ENCODE results near the gene EPM2AIP1. TPM values are rescaled to one million over a fixed set of nuclear protein-coding genes. Genes with fewer than 3 reads are reported as not detected.

Gene EPM2AIP1
- total and polyA plus RNA-seq, 9 of the 15 experiments (the other 6 are each of a cell fraction or from before 2014, with no cell fraction given): 6.7 to 44.8 (median 25.2) TPM

DNA sequence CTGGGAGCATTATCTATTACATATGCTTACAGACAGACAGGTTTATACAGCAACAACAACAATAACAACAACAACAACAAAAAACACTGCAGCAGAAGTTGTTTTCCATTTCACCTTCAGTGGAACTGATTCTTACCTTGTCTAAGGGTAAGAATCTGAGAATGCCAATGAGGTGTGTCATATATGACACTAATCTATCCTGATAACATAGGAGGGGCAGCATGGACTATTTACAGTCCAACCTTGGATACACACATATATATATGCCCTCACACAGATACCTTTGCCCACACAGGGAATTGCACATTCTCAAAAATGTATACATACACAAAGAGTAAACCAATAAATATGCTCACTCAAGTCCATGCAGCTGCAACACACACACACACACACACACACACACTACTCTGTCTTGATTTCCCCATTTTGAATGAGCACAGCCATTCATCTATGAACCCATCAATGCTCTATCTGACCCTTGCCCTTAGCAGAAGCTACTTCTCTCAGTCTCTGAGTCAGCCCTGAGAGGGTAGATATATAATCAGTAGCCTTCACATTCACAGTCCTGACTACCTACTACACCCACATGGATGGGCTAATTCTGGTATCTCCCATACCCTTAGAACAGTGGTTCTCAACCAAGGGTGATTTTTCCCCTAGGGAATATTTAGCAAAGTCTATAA lies 38.3 kb downstream of the EPM2AIP1 start (continued):
- TF ChIP-seq, protein P1, sequence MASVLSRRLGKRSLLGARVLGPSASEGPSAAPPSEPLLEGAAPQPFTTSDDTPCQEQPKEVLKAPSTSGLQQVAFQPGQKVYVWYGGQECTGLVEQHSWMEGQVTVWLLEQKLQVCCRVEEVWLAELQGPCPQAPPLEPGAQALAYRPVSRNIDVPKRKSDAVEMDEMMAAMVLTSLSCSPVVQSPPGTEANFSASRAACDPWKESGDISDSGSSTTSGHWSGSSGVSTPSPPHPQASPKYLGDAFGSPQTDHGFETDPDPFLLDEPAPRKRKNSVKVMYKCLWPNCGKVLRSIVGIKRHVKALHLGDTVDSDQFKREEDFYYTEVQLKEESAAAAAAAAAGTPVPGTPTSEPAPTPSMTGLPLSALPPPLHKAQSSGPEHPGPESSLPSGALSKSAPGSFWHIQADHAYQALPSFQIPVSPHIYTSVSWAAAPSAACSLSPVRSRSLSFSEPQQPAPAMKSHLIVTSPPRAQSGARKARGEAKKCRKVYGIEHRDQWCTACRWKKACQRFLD (CRISPR knock-in tag; IDR thresholded peaks at IDR 0.05): no peak; the same call in 1 of the 2 replicates
- TF ChIP-seq SRF (CRISPR knock-in tag; IDR thresholded peaks at IDR 0.05) (no peak), NCOA1 (IDR thresholded peaks at IDR 0.05; ENCODE audit: low read depth) (peak; percentile 44; the same call in 1 of the 2 replicates), CBX1 (IDR thresholded peaks at IDR 0.05; ENCODE audit: low read depth) (no peak), ZBED1 (IDR thresholded peaks at IDR 0.05) (no peak), EP300 (IDR thresholded peaks at IDR 0.05; ENCODE audit: low read length) (peak; percentile 65; the same call in 1 of the 2 replicates), CREB1 (IDR thresholded peaks at IDR 0.05) (peak; percentile 43; the same call in 1 of the 2 replicates), CREB1 (CRISPR knock-in tag; IDR thresholded peaks at IDR 0.05) (no peak), ZNF764 (CRISPR knock-in tag; IDR thresholded peaks at IDR 0.05; ENCODE audit: low read depth) (no peak), NELFE (IDR thresholded peaks at IDR 0.05; ENCODE audit: insufficient read depth, insufficient read length) (no peak), ZNF316 (IDR thresholded peaks at IDR 0.05) (no peak), NR2F6 (CRISPR knock-in tag; IDR thresholded peaks at IDR 0.05) (0 out of 2 replicates have a peak, but pooled peaks have one; percentile 48), ZC3H8 (IDR thresholded peaks at IDR 0.05) (no peak), ZNF311 (CRISPR knock-in tag; IDR thresholded peaks at IDR 0.05) (no peak), FOXK2 (conservative IDR thresholded peaks at IDR 0.05 in 1 of 2, IDR thresholded peaks at IDR 0.05 in 1 of 2; ENCODE audit: low read depth in 2 of 2) (no peak; a peak in 1 of 4 replicates), RBM34 (IDR thresholded peaks at IDR 0.05; ENCODE audit: borderline replicate concordance, insufficient read depth, low read length) (no peak), RHOXF2B (CRISPR knock-in tag; conservative IDR thresholded peaks at IDR 0.05) (no peak), MYNN (IDR thresholded peaks at IDR 0.05) (peak; percentile 65; the same call in 1 of the 2 replicates), MYNN (CRISPR knock-in tag; IDR thresholded peaks at IDR 0.05) (no peak), SMARCE1 (IDR thresholded peaks at IDR 0.05) (peak; percentile 78), ARID1B (IDR thresholded peaks at IDR 0.05) (peak; percentile 91), RBM39 (optimal IDR thresholded peaks at IDR 0.05; ENCODE audit: low read depth, low read length) (no peak)
- TF ChIP-seq, protein P2, sequence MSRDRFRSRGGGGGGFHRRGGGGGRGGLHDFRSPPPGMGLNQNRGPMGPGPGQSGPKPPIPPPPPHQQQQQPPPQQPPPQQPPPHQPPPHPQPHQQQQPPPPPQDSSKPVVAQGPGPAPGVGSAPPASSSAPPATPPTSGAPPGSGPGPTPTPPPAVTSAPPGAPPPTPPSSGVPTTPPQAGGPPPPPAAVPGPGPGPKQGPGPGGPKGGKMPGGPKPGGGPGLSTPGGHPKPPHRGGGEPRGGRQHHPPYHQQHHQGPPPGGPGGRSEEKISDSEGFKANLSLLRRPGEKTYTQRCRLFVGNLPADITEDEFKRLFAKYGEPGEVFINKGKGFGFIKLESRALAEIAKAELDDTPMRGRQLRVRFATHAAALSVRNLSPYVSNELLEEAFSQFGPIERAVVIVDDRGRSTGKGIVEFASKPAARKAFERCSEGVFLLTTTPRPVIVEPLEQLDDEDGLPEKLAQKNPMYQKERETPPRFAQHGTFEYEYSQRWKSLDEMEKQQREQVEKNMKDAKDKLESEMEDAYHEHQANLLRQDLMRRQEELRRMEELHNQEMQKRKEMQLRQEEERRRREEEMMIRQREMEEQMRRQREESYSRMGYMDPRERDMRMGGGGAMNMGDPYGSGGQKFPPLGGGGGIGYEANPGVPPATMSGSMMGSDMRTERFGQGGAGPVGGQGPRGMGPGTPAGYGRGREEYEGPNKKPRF (IDR thresholded peaks at IDR 0.05; ENCODE audit: low read depth, low read length): no peak
- TF ChIP-seq, protein P3, sequence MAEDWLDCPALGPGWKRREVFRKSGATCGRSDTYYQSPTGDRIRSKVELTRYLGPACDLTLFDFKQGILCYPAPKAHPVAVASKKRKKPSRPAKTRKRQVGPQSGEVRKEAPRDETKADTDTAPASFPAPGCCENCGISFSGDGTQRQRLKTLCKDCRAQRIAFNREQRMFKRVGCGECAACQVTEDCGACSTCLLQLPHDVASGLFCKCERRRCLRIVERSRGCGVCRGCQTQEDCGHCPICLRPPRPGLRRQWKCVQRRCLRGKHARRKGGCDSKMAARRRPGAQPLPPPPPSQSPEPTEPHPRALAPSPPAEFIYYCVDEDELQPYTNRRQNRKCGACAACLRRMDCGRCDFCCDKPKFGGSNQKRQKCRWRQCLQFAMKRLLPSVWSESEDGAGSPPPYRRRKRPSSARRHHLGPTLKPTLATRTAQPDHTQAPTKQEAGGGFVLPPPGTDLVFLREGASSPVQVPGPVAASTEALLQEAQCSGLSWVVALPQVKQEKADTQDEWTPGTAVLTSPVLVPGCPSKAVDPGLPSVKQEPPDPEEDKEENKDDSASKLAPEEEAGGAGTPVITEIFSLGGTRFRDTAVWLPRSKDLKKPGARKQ (CRISPR knock-in tag; IDR thresholded peaks at IDR 0.05): no peak
